MM.1S (cell line): ENCODE measurements around the gene TERT.

Experiments
- DNase-seq: peaks from one replicate; pipeline ENCODE4 v3.0.0-alpha.2; 2015
- H2AFZ ChIP-seq: fragments of 300-600 bp; sonication (generic); 2 replicates; pipeline ENCODE4 v1.6.0; 2016; ENCODE audit warnings: antibody characterized with exemption, low read length
- H3F3A ChIP-seq: fragments of 300-600 bp; sonication (generic); 2 replicates; pipeline ENCODE4 v1.6.1; 2016; ENCODE audit warnings: mild to moderate bottlenecking, antibody characterized with exemption, low read length, moderate library complexity, mixed read lengths; ENCODE audit not compliant: insufficient read depth
- H3K27ac ChIP-seq: fragments of 300-600 bp; sonication (generic); 2 replicates; pipeline ENCODE4 v1.5.1; 2016; ENCODE audit warnings: mild to moderate bottlenecking, low read length
- H3K27me3 ChIP-seq: fragments of 300-600 bp; sonication (generic); replicated peaks from 2 replicates; pipeline ENCODE4 v1.6.0; 2016; ENCODE audit warnings: low read length; ENCODE audit not compliant: insufficient read depth
- H3K36me3 ChIP-seq: fragments of 300-600 bp; sonication (generic); replicated peaks from 2 replicates; pipeline ENCODE4 v1.6.1; 2016; ENCODE audit warnings: mild to moderate bottlenecking, low read length, mixed read lengths; ENCODE audit not compliant: insufficient read depth
- H3K4me1 ChIP-seq: fragments of 300-600 bp; sonication (generic); 2 replicates; pipeline ENCODE4 v1.6.1; 2016; ENCODE audit warnings: low read length, mixed read lengths
- H3K4me2 ChIP-seq: fragments of 300-600 bp; sonication (generic); 2 replicates; pipeline ENCODE4 v1.6.0; 2016; ENCODE audit warnings: low read depth, low read length
- H3K4me3 ChIP-seq: fragments of 300-600 bp; sonication (generic); 2 replicates; pipeline ENCODE4 v1.5.1; 2016; ENCODE audit warnings: low read length, mixed read lengths
- H3K79me2 ChIP-seq: fragments of 300-600 bp; sonication (generic); 2 replicates; pipeline ENCODE4 v1.6.1; 2016; ENCODE audit warnings: mixed run types, low read length, mixed read lengths
- H3K9ac ChIP-seq: fragments of 300-600 bp; sonication (generic); 2 replicates; pipeline ENCODE4 v1.6.1; 2016; ENCODE audit warnings: low read length, mixed read lengths
- H3K9me2 ChIP-seq: fragments of 300-600 bp; sonication (generic); replicated peaks from 2 replicates; pipeline ENCODE4 v1.6.1; 2016; ENCODE audit warnings: mild to moderate bottlenecking, low read length, mixed read lengths; ENCODE audit not compliant: insufficient read depth
- H3K9me3 ChIP-seq: fragments of 300-600 bp; sonication (generic); replicated peaks from 2 replicates; pipeline ENCODE4 v1.6.1; 2016; ENCODE audit warnings: mild to moderate bottlenecking, low read length, mixed read lengths; ENCODE audit not compliant: insufficient read depth
- H4K20me1 ChIP-seq: fragments of 300-600 bp; sonication (generic); 2 replicates; pipeline ENCODE4 v1.6.1; 2016; ENCODE audit warnings: mild to moderate bottlenecking, low read length, moderate library complexity, mixed read lengths; ENCODE audit not compliant: insufficient read depth
- CTCF ChIP-seq: fragments of 300-600 bp; sonication (generic); IDR thresholded peaks from 2 replicates; pipeline ENCODE4 v1.5.1; 2016; ENCODE audit warnings: antibody characterized with exemption, low read length, mixed read lengths
- EZH2 ChIP-seq: fragments of 300-600 bp; sonication (generic); optimal IDR thresholded peaks from 2 replicates; pipeline ENCODE3; 2017; ENCODE audit warnings: low read depth, mild to moderate bottlenecking, antibody characterized with exemption, low read length, mixed read lengths
- EZH2phosphoT487 ChIP-seq: fragments of 300-600 bp; sonication (generic); IDR thresholded peaks from 2 replicates; pipeline ENCODE4 v1.6.1; 2018; ENCODE audit warnings: antibody characterized with exemption, low read length

TERT gene

GRCh38 chr5:1257363-1257762 lies 37.5 kb downstream of the TERT start:
- H4K20me1 ChIP-seq, result no peaks in the 10 kb centered on the region
- no peak for DNase-seq
- H3K36me3 ChIP-seq, result no peaks in the 10 kb centered on the region
- H3K4me1 ChIP-seq, result no peaks in the 10 kb centered on the region
- H2AFZ ChIP-seq, result no peak overlapping the region
- H3K9me3 ChIP-seq, result no peaks in the 10 kb centered on the region
- no peaks in the 10 kb centered on the region for H3F3A ChIP-seq
- H3K4me2 ChIP-seq, result no peak overlapping the region
- no peak overlapping the region for H3K9ac ChIP-seq
- H3K27me3 ChIP-seq, result no peaks in the 10 kb centered on the region
- no peaks in the 10 kb centered on the region for H3K79me2 ChIP-seq
- H3K9me2 ChIP-seq, result no peaks in the 10 kb centered on the region
- H3K4me3 ChIP-seq, result no peak overlapping the region
- TF ChIP-seq EZH2 (no peak), CTCF (no peak), EZH2phosphoT487 (no peak)
- H3K27ac ChIP-seq, result no peak overlapping the region

GRCh38 chr5:1256776-1257175 lies 38.1 kb downstream of the TERT start:
- no peak overlapping the region for H3K4me2 ChIP-seq
- no peaks in the 10 kb centered on the region for H3K9me2 ChIP-seq
- H2AFZ ChIP-seq, result no peak overlapping the region
- DNase-seq, result no peak
- H3K4me3 ChIP-seq, result no peak overlapping the region
- TF ChIP-seq CTCF, result no peak
- TF ChIP-seq EZH2, result no peak
- TF ChIP-seq EZH2phosphoT487, result no peak
- H3F3A ChIP-seq, result no peaks in the 10 kb centered on the region
- H4K20me1 ChIP-seq, result no peaks in the 10 kb centered on the region
- H3K27me3 ChIP-seq, result no peaks in the 10 kb centered on the region
- H3K9me3 ChIP-seq, result no peaks in the 10 kb centered on the region
- no peaks in the 10 kb centered on the region for H3K36me3 ChIP-seq
- no peak overlapping the region for H3K9ac ChIP-seq
- H3K4me1 ChIP-seq, result no peaks in the 10 kb centered on the region
- no peaks in the 10 kb centered on the region for H3K79me2 ChIP-seq
- no peak overlapping the region for H3K27ac ChIP-seq

- Histone ChIP-seq H3K9me2 (no peaks in the 10 kb centered on the region), H3K4me1 (no peaks in the 10 kb centered on the region), H4K20me1 (no peaks in the 10 kb centered on the region), H3K27me3 (no peaks in the 10 kb centered on the region), H3F3A (no peaks in the 10 kb centered on the region), H3K27ac (no peak overlapping the region), H3K4me2 (no peak overlapping the region), H3K79me2 (no peaks in the 10 kb centered on the region), H3K4me3 (no peak overlapping the region), H3K36me3 (no peaks in the 10 kb centered on the region), H3K9ac (no peak overlapping the region), H3K9me3 (no peaks in the 10 kb centered on the region), H2AFZ (no peak overlapping the region)
- no peak for DNase-seq
- no peak for TF ChIP-seq EZH2
- no peak for TF ChIP-seq CTCF
- no peak for TF ChIP-seq EZH2phosphoT487
Measured at GRCh38 chr5:1255081-1255561, 39.7 kb downstream of the TERT start.
